SU-DHL-6 (cell line): ENCODE results near the gene TMEM207.

ENCODE experiments used
- EZH2phosphoT487 ChIP-seq: fragments of 200-600 bp; sonication (generic), shearing (Covaris generic); conservative IDR thresholded peaks from 2 replicates; pipeline ENCODE4 v1.6.1; 2018; ENCODE audit warnings: mild to moderate bottlenecking, antibody characterized with exemption, low read length, moderate library complexity, mixed read lengths
- TF ChIP-seq, protein P1 (sequence below): fragments of 200-600 bp; sonication (generic); IDR thresholded peaks from one replicate; pipeline ENCODE4 v1.5.1; 2017; ENCODE audit warnings: antibody characterized with exemption, mild to moderate bottlenecking, low read length, moderate library complexity; ENCODE audit not compliant: insufficient read depth, poor library complexity, severe bottlenecking

- TF ChIP-seq, protein P1, sequence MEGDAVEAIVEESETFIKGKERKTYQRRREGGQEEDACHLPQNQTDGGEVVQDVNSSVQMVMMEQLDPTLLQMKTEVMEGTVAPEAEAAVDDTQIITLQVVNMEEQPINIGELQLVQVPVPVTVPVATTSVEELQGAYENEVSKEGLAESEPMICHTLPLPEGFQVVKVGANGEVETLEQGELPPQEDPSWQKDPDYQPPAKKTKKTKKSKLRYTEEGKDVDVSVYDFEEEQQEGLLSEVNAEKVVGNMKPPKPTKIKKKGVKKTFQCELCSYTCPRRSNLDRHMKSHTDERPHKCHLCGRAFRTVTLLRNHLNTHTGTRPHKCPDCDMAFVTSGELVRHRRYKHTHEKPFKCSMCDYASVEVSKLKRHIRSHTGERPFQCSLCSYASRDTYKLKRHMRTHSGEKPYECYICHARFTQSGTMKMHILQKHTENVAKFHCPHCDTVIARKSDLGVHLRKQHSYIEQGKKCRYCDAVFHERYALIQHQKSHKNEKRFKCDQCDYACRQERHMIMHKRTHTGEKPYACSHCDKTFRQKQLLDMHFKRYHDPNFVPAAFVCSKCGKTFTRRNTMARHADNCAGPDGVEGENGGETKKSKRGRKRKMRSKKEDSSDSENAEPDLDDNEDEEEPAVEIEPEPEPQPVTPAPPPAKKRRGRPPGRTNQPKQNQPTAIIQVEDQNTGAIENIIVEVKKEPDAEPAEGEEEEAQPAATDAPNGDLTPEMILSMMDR: no peak
- TF ChIP-seq EZH2phosphoT487: no peak
These were observed 43.3 kb upstream of the TMEM207 start for GRCh38 chr3:190492966-190493365.
